ENCODE results near the gene GPS2.

DNA sequence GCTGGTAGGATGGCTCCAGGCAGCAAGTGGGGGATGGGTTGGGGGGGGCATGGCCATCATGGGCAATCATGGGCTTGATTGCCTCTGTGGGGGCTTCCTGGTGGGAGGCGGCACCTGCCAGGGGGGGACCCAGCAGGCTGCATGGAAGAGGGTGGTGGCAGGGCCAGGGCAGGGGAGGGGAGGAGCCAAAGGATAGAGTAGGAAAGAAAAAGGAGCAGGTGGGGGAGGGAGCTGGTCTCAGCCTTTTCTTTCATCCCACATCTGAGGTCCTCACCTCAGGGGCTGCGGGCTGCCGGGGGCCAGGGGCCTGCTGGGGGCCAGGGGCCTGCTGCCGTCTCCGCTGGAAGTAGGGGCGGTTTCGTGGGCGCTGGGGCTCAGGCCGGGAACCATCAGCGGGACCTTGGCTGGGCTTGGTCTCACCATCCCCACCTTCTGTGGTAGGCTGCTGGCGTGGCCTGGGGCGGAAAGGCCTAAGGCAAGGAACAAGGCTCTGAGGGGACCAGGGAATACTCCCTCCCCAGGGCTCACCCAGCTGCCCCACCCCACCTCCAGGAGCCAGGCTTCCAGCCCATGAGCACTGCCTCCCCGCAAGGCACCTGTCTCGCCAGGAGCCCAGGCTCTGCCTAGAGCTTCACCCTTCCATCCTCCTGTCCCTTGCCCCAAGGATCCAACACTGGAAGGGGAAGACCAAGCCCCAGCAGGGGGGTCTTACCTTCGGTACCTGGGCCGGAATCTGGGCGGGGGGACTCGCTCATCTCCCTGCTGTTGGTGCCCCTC lies 25.7 kb downstream of the GPS2 start:
- no peak for TF ChIP-seq EZH2phosphoT487 (IDR thresholded peaks at IDR 0.05; ENCODE audit: low read depth)
- TF ChIP-seq, protein P1, sequence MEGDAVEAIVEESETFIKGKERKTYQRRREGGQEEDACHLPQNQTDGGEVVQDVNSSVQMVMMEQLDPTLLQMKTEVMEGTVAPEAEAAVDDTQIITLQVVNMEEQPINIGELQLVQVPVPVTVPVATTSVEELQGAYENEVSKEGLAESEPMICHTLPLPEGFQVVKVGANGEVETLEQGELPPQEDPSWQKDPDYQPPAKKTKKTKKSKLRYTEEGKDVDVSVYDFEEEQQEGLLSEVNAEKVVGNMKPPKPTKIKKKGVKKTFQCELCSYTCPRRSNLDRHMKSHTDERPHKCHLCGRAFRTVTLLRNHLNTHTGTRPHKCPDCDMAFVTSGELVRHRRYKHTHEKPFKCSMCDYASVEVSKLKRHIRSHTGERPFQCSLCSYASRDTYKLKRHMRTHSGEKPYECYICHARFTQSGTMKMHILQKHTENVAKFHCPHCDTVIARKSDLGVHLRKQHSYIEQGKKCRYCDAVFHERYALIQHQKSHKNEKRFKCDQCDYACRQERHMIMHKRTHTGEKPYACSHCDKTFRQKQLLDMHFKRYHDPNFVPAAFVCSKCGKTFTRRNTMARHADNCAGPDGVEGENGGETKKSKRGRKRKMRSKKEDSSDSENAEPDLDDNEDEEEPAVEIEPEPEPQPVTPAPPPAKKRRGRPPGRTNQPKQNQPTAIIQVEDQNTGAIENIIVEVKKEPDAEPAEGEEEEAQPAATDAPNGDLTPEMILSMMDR (IDR thresholded peaks at IDR 0.05; ENCODE audit: low read depth, low read length): no peak

Measured in OCI-LY3 (cell line).